ENCODE results near the gene CRYL1. TPM values are rescaled to one million over a fixed set of nuclear protein-coding genes. Genes with fewer than 3 reads are reported as not detected.

Gene CRYL1
- total RNA-seq, 1 donor, result 21.3 TPM

- DNase-seq (ENCODE audit: low read depth), result no peak
- H3K4me3 ChIP-seq (ENCODE audit: low read depth, low read length), result no peak overlapping the region
- TF ChIP-seq CTCF (IDR thresholded peaks at IDR 0.05; ENCODE audit: insufficient read depth, low read length), result no peak
These were observed 51.8 kb downstream of the CRYL1 start for GRCh38 chr13:20473888-20474287.

GRCh38 chr13:20473139-20473538, 52.5 kb downstream of the CRYL1 start:
- no peak for DNase-seq (ENCODE audit: low read depth)
- no peak overlapping the region for H3K4me3 ChIP-seq (ENCODE audit: low read depth, low read length)
- TF ChIP-seq CTCF (IDR thresholded peaks at IDR 0.05; ENCODE audit: insufficient read depth, low read length), result no peak

GRCh38 chr13:20472531-20472930, 53.1 kb downstream of the CRYL1 start:
- no peak for TF ChIP-seq CTCF (IDR thresholded peaks at IDR 0.05; ENCODE audit: insufficient read depth, low read length)
- no peak for DNase-seq (ENCODE audit: low read depth)
- no peak overlapping the region for H3K4me3 ChIP-seq (ENCODE audit: low read depth, low read length)

- TF ChIP-seq CTCF (IDR thresholded peaks at IDR 0.05; ENCODE audit: insufficient read depth, low read length), result no peak
- H3K4me3 ChIP-seq (ENCODE audit: low read depth, low read length), result no peak overlapping the region
- DNase-seq (ENCODE audit: low read depth), result no peak
These were observed 55.5 kb downstream of the CRYL1 start for GRCh38 chr13:20470136-20470535.

- no peak overlapping the region for H3K4me3 ChIP-seq (ENCODE audit: low read depth, low read length)
- no peak for DNase-seq (ENCODE audit: low read depth)
- TF ChIP-seq CTCF (IDR thresholded peaks at IDR 0.05; ENCODE audit: insufficient read depth, low read length), result no peak
These were observed 59.3 kb downstream of the CRYL1 start for GRCh38 chr13:20466371-20466770.

- no peak overlapping the region for H3K4me3 ChIP-seq (ENCODE audit: low read depth, low read length)
- TF ChIP-seq CTCF (IDR thresholded peaks at IDR 0.05; ENCODE audit: insufficient read depth, low read length), result no peak
- DNase-seq (ENCODE audit: low read depth), result peak; percentile 30
These were observed 60.3 kb downstream of the CRYL1 start for GRCh38 chr13:20465218-20465879.

GRCh38 chr13:20462921-20463320, 62.7 kb downstream of the CRYL1 start:
- no peak for DNase-seq (ENCODE audit: low read depth)
- no peak for TF ChIP-seq CTCF (IDR thresholded peaks at IDR 0.05; ENCODE audit: insufficient read depth, low read length)
- no peak overlapping the region for H3K4me3 ChIP-seq (ENCODE audit: low read depth, low read length)

Measured in fibroblast of the aortic adventitia (primary cell).